MCF 10A (cell line): ENCODE data around the gene TPX2. TPM values are rescaled to one million over a fixed set of nuclear protein-coding genes. Genes with fewer than 3 reads are reported as not detected.

Experiments
- BruUV-seq: library from RNA; stranded (reverse); fragments of 400-500 nt; replicated peaks from 2 replicates; lab custom pipeline; 2021; lab: Mats Ljungman, UMichigan
- CTCF ChIA-PET: fragments of 300-600 bp; sonication (Branson Sonifier 250); formaldehyde crosslinking; extraction: SDS; loops from one replicate; lab custom pipeline; 2021; ENCODE audit warnings: antibody characterized with exemption, inconsistent platforms; lab: Yijun Ruan, JAX
- POLR2A ChIA-PET: fragments of 300-600, 350-650 bp; sonication (Branson Sonifier 250); formaldehyde crosslinking; extraction: SDS; loops from one replicate; lab custom pipeline; 2020; ENCODE audit warnings: antibody characterized with exemption, inconsistent platforms; lab: Yijun Ruan, JAX
- DNase-seq: peaks from one replicate; pipeline ENCODE4 v3.0.0-alpha.2; 2018; ENCODE audit not compliant: unreplicated experiment
- H3K27ac Mint-ChIP-seq: one replicate; pipeline ENCODE4 v1.8.0; 2022; ENCODE audit warnings: mild to moderate bottlenecking, low read depth, mixed read lengths; ENCODE audit not compliant: unreplicated experiment
- H3K27me3 Mint-ChIP-seq: one replicate; pipeline ENCODE4 v1.8.0; 2022; ENCODE audit warnings: mixed read lengths; ENCODE audit not compliant: insufficient read depth, unreplicated experiment
- H3K36me3 Mint-ChIP-seq: one replicate; pipeline ENCODE4 v1.8.0; 2022; ENCODE audit warnings: mild to moderate bottlenecking, moderate library complexity, mixed read lengths; ENCODE audit not compliant: insufficient read depth, unreplicated experiment
- H3K4me1 Mint-ChIP-seq: one replicate; pipeline ENCODE4 v1.8.0; 2022; ENCODE audit warnings: mixed read lengths; ENCODE audit not compliant: insufficient read depth, unreplicated experiment
- H3K4me3 Mint-ChIP-seq: one replicate; pipeline ENCODE4 v1.8.0; 2022; ENCODE audit warnings: mild to moderate bottlenecking, moderate library complexity, mixed read lengths; ENCODE audit not compliant: unreplicated experiment
- H3K9me3 Mint-ChIP-seq: one replicate; pipeline ENCODE4 v1.8.0; 2022; ENCODE audit warnings: mixed read lengths; ENCODE audit not compliant: unreplicated experiment
- CTCF ChIP-seq: fragments of 200-600 bp; IDR thresholded peaks from one replicate; pipeline ENCODE4 v1.8.0; 2022; ENCODE audit warnings: antibody characterized with exemption, mild to moderate bottlenecking; ENCODE audit not compliant: unreplicated experiment
- intact Hi-C: fragments of 100-400 bp; cut with micrococcal nuclease; formaldehyde crosslinking; loops from 2 replicates; pipeline ENCODE4 v1.14.1; 2022
- total RNA-seq: library from RNA; stranded (reverse); gene quantifications from 2 replicates; pipeline ENCODE4 v1.2.3, GENCODE V29; 2022

The TPX2 gene
- total RNA-seq, 1 experiment from 2014 or later, result 79.6 TPM

GRCh38 chr20:31759836-31760518, 20.9 kb downstream of the TPX2 start:
- ChIA-PET POLR2A (interaction anchor here (0.6 to 2.3 kb wide), 9 partner anchors 10 to 600 kb away, joined by 3 to 12 read pairs (median 3); partner anchors contain the start of gene TPX2), CTCF (interaction anchor here (0.6 to 1.6 kb wide), 6 partner anchors 8 to 349 kb away, joined by 3 to 6 read pairs (median 5); no protein-coding TSS in a partner anchor)
- Mint-ChIP-seq H3K9me3 (no peaks in the 10 kb centered on the region), H3K27ac (peak overlapping the region; percentile 32), H3K27me3 (no peaks in the 10 kb centered on the region), H3K4me3 (no peak overlapping the region), H3K36me3 (peaks cover 15% of the 10 kb centered on the region), H3K4me1 (peaks cover 19% of the 10 kb centered on the region)
- no peak for DNase-seq
- TF ChIP-seq CTCF, result no peak
- intact Hi-C loops, result no loop called here
- BruUV-seq, result no TSS peak

- no peaks in the 10 kb centered on the region for H3K27me3 Mint-ChIP-seq
- peak; percentile 11 for DNase-seq
- no peak overlapping the region for H3K4me3 Mint-ChIP-seq
- peaks cover 19% of the 10 kb centered on the region for H3K4me1 Mint-ChIP-seq
- H3K9me3 Mint-ChIP-seq, result no peaks in the 10 kb centered on the region
- ChIA-PET POLR2A (interaction anchor here (0.6 to 1.6 kb wide), 7 partner anchors 10 to 599 kb away, joined by 3 to 5 read pairs (median 3); no protein-coding TSS in a partner anchor), CTCF (interaction anchor here (0.7 to 1.6 kb wide), 6 partner anchors 9 to 32 kb away, joined by 4 to 8 read pairs (median 6); no protein-coding TSS in a partner anchor)
- intact Hi-C loops, result no loop called here
- no TSS peak for BruUV-seq
- peak overlapping the region; percentile 32 for H3K27ac Mint-ChIP-seq
- TF ChIP-seq CTCF, result no peak
- H3K36me3 Mint-ChIP-seq, result peaks cover 15% of the 10 kb centered on the region
These were observed 21.6 kb downstream of the TPX2 start for GRCh38 chr20:31760519-31761240.

DNA sequence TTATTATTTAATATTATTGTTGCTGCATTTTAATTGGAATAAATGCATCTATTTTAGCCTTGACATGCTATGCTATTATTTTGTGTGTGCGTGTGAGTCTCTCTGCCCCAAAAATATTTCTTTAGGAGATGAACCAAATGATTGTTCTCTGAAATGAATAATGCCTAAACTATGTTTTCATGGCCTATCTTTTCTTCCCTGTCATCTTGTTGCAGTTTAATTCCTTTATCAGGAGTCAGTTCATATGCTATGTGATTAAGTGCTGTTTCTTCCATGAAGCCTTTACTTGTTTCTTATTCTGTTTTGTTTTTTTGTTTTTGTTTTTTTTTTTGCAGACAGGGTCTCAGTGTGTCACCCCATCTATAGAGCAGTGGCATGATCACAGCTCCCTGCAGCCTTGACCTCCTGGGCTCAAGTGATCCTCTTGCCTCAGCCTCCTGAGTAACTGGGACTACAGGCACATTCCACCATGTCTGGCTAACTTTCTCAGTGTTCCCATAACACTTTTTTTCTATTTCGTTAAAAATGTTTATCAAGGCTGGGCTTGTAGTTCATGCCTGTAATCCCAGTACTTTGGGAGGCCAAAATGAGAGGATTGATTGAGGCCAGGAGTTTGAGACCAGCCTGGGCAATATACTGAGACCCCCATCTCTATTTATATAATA, 25.7 kb downstream of the TPX2 start:
- H3K4me3 Mint-ChIP-seq, result no peak overlapping the region
- peak overlapping the region; percentile 44 for H3K27ac Mint-ChIP-seq
- no peaks in the 10 kb centered on the region for H3K27me3 Mint-ChIP-seq
- peaks cover 3% of the 10 kb centered on the region for H3K4me1 Mint-ChIP-seq
- no peak for TF ChIP-seq CTCF
- no peaks in the 10 kb centered on the region for H3K9me3 Mint-ChIP-seq
- H3K36me3 Mint-ChIP-seq, result peaks cover 14% of the 10 kb centered on the region
- ChIA-PET CTCF (no interaction called here), POLR2A (no interaction called here)
- intact Hi-C loops, result no loop called here
- BruUV-seq, result no TSS peak
- DNase-seq, result no peak
